ENCODE results near the gene ERMN.
"Not testable (repeated sequence)": the region's sequence is repeated elsewhere in the genome, so short reads cannot be mapped to it uniquely, and the experiment has no call there.

Gene ERMN, protein sequence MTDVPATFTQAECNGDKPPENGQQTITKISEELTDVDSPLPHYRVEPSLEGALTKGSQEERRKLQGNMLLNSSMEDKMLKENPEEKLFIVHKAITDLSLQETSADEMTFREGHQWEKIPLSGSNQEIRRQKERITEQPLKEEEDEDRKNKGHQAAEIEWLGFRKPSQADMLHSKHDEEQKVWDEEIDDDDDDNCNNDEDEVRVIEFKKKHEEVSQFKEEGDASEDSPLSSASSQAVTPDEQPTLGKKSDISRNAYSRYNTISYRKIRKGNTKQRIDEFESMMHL

DNA sequence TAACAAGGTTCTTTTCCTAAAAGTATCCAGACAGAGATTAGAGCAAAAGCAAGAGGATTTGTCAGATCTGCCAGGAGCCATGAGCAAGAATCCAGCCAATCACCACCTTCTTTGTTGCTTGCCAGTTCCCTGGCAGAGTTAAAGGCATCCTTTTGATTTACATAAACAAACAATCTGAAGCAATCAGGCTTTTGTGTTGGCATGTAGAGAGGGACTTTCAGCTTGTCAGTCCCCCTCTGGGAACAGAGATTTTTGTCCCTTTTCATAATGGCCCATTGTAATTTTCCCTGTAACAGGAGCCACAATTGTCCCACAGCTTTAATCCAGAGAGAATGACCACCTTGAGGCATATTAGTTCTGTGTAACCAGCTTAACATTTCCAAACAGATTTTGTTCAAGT lies at the start of gene ERMN:
ERMN (minus strand) TSS at position 39 of the 400 bp plus-strand sequence. CDS start 182 bp downstream, outside the sequence.
- DNase-seq = no peak

DNA sequence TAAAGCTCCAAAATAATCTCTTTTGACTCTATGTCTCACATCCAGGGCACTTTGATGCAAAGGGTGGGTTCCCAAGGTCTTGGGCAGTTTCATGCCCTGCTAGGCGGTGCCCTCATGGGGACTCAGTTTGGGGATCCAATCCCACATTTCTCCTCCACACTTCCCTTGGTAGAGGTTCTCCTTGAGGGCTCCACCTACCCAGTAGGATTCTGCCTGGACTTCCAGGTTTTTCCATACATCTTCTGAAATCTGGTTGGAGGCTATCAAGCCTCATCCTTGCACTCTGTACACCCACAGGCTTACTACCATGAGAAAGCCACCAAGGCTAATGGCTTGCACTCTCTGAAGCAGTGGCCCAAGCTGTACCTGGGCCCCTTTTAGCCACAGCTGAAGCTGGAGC lies 49.8 kb upstream of the ERMN start:
- DNase-seq = no peak

DNA sequence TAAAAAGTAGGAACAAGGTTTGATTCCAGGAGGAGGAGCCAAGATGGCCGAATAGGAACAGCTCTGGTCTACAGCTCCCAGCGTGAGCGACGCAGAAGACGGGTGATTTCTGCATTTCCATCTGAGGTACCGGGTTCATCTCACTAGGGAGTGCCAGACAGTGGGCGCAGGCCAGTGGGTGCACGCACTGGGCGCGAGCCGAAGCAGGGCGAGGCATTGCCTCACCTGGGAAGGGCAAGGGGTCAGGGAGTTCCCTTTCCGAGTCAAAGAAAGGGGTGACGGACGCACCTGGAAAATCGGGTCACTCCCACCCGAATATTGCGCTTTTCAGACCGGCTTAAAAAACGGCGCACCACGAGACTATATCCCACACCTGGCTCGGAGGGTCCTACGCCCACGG lies 42.9 kb upstream of the ERMN start:
- not testable (repeated sequence) for DNase-seq

DNA sequence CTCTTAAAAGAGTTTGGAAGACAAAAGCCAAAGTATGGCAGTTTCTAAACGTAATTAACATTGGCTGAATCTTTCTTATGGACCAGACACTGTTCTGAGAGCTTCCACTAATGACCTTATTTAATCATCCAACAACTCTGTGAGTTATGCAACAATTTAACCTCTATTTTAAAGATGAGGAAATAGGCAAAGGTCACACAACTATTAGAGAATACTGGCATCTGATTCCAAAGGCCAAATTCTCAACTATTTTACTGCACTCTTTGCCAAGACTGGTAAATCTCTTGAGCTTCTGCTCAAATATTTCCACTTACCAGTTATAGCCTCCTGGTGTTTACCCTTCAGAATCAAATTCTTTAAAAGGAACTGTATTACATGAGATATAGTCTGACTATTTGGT lies 42.1 kb upstream of the ERMN start:
- no peak for DNase-seq

DNA sequence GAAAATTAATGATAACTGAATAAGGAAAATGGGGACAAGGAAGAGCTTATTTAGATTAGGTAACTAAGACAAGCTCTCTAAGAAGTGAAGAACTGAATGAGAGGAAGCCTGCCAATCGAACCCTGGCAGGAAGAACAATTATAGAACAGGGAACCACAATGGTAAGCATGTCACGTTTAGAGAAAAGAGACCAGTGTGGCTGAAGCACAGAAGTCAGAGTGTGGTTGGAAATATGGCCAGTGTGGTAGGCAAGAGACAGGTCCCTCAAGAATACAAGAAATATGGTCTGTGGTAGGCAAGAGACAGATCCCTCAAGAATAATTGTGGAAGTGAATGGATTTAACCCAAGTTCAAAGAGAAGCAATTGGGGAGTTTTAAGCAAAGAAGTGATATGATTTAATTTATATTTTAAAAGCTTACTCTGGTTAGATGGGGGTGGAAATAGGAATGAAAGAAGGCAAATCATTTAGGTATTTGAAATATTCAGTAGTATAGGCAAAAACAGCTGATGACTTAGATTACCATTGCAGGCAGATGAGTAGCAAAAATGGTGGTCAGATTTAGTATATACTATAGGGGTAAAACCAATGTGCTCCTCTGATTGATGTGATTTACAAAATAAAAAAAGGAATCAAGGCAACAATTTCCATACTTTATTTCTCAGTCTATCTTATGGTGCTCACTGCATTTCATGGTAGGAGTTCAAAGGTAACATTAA lies 38.8 kb upstream of the ERMN start:
- DNase-seq = no peak

DNA sequence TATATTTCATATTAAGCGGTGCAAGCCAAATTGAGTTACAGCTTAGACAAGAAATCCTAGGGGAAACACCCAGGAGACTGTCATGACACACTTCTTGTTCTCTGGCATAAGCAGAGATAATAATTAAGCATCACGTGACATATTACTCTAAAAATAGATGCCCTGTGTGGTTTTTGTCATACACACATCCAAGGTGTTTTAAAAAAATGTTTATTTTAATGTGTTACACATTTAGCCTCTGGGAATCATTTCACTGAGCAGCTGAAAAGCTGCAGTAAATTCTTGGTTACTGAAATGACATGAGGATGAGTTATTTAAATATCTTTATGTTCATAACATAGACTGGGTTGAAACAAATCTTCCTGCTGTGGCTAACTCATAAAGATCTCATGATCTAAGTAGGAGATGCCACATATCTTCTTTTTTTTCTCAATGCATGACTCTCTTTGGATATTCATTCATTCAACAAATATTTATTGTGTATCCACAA lies 38.0 kb upstream of the ERMN start:
- no peak for DNase-seq

DNA sequence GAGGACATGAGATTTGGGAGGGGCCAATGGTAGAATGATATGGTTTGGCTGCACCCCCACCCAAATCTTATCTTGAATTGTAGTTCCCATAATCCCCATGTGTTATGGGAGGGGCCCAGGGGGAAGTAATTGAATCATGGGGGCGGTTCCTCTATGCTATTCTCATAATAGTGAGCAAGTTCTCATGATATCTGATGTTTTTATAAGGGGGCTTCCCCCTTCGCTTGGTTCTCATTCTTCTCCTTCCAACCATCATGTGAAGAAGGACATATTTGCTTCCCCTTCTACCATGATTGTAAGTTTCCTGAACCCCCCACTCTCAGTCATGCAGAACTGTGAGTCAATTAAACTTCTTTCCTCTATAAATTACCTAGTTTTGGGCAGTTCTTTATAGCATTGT lies 37.0 kb upstream of the ERMN start:
- DNase-seq = no peak

DNA sequence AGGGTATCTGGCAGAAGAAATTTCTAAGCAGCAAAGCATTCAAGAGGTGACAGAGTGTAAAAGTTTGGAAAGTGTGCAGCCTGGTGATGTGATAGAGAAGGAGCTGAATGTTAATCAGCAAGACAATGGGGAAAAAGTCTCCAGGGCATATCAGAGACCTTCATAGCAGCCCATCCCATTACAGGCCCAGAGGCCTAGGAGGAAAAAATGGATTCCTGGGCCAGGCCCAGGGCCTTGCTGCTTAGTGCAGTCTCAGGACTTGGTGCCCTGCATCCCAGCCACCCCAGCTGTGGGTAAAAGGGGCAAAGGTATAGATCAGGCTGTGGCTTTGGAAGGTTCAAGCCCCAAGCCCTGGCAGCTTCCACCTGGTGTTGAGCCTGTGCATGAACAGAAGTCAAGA lies 35.9 kb upstream of the ERMN start:
- no peak for DNase-seq

DNA sequence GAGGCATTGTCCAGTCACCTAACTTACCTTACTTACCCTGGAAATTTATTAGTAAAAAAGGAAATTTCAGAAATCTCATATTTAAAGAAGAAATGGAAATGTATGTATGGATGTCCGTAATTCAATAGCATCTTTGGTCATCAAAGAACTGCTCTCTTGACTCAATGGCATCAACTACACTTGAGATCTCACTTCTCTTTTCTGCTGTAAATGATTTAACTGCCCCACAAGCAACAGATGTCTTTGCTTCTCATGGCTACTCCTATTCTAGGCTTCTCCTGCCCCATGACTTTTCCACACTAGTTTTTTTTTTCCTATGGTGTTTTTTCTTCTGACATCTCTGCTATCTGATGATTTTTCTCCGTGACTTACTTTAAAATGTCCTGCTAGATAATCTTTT lies 34.0 kb upstream of the ERMN start:
- no peak for DNase-seq

DNA sequence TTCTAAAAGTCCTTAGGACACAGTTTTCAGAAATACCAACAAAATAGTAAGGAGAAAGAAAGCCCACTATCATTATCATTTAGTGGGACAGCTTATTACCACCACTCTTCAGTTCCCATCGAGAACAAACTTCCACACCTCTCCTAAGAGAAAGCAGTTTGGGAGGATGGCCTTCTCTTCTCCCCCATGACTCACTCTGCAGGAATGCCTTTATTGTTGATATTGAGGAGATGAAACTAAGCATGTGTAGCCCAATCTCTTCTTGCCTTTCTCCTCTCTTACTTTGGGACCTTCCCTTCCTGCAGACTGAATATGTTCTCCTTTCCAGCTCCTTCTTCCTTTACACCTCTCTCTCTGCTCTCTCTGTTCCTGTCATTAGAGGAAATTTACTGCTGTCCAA lies 30.0 kb upstream of the ERMN start:
- no peak for DNase-seq

DNA sequence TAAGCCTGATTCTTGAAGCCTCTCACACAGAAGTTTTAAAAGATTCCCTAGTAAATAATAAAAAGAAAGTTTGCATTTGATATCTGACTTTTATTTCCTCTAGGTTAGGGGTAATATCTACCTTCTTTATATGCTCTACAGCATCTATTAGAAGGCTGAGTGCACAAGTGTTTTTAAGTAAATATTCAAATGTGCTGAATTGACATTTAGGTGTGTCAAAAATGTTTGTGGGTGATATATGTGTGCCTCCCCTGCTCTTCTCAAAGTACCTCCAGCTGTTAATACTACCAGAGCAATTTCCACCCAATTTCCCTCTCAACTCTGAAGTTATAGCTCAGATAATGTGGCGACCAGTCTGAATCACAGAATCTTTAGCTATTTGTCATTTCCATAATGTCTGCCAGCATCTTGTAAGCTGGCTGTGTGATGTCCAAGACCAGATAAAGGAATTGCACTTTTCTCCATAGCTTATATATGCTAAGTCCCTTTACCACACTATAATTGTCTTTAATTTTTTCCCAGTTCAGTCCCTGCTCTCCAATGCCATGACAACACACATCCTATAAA lies 24.4 kb upstream of the ERMN start:
- no peak for DNase-seq

DNA sequence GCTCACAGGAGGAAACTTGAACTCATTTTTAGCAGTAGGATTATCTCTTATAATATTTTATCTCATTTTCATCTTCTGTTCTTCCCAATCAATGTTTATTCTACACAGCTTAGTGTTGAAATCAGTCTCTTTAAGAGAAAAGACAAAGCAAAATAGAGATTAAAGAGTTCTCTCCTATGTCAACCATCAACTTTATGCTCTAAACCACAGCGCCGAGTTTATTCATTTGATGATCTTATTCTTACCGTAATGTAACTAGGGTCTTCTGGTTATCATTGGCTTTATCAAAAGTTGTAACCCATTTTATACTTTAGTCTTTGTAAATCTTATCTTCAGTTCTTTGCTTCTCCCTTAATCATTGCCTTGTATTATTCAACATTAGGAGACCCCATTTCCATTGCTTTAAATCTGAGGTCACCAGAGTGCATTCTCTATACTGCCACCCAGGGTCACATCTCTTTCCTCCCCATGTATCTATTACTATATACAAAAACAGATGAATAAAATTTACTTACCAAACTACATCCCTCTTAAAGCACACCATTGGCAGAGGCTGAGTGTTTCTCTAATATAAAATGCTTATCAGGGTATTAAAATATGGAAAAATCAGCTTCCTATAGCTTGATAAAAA lies 22.8 kb upstream of the ERMN start:
- no peak for DNase-seq

DNA sequence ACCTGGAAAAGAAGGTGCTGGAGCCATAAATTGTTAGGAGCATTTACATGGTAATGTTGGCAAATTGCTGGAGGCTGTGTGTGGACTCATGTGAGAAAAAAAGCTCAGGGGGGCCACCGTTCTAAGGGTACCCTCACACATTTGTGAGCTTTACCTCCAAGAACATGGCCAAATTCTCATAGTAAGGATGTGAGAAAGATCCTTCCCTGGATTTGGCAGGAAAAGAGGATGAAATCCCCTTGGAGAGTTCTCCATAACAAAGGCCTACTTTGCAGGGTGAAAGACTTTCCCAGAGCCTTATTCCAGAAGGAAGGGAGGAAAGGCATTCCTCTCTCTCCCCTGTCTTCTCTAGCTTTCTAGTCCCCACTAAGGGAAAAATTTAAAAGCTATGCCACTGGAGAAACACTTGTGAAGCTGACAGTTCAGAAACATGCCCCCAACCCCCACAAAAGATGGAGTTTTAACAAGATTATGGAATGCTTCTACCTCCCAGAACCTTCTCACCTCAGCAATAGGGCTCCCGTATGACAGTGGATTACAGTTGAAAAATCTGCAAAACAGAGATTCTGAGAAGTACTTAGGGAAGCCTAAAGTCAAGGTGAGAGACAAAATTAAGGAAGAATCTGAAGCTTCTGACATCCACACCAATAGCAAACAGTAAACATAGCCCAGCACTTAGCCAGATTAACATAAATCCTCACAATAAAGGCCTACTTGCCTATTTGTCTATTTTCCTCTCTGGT lies 20.2 kb upstream of the ERMN start:
- no peak for DNase-seq

DNA sequence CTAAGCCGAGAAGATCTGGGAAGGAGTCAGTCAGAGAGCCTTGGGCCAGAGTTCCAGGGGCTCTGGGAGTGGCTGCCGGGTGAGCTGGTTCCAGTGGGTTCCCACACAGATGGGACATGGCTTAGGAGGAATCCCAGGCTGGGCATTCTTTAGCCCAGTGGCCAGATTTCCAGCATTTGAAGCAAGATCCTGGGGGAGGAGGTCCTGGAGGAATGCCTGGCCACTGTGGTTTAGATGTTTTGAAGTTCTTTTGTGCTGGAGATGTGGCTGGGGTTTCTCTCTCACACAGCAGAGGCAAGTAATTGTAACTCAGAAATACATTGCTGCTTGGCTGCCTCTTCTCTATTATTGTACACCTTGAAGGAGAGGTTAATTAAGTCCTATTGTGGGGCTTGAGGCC lies 15.8 kb upstream of the ERMN start:
- not testable (repeated sequence) for DNase-seq

DNA sequence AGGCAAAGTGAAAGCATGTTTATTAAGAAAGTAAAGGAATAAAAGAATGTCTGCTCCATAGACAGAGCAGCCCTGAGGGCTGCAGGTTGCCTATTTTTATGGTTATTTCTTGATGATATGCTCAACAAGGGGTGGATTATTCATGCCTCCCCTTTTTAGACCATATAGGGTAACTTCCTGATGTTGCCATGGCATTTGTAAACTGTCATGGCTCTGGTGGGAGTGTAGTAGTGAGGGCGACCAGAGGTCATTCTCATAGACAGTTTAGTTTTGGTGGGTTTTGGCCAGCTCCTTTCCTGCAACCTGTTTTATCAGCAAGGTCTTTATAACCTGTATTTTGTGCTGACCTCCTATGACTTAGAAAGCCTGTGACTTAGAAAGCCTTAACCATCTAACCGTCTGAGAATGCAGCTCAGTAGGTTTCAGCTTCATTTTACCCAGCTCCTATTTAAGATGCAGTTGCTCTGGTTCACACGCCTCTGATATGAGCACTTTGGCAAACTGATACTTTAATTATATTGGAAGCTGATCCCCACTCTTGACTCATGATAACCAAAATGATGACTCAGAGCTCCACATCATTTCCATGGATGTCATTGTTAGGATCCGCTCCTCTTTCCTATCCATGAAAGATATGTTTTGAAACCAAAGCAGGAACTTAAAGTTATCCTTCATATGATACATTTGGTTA lies 14.5 kb upstream of the ERMN start:
- DNase-seq = no peak

DNA sequence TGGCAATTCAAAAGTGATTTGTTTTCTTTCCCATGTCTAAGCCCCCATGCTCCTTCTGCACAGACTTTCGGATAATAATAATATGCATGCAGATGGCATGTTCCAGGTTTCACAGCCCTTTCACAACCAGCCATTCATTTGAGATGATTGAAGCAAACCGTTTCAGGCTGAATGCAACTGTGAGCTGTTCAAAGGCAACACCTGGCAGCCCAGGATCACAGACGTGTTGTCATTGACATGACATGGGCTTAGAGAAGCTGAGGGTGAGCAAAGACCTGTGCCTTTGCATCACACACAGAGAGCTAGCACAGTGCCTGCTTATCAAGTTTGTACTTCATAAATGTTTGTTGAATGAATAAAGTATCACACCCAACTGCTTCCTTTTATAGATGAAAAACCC lies 12.4 kb upstream of the ERMN start:
- no peak for DNase-seq

DNA sequence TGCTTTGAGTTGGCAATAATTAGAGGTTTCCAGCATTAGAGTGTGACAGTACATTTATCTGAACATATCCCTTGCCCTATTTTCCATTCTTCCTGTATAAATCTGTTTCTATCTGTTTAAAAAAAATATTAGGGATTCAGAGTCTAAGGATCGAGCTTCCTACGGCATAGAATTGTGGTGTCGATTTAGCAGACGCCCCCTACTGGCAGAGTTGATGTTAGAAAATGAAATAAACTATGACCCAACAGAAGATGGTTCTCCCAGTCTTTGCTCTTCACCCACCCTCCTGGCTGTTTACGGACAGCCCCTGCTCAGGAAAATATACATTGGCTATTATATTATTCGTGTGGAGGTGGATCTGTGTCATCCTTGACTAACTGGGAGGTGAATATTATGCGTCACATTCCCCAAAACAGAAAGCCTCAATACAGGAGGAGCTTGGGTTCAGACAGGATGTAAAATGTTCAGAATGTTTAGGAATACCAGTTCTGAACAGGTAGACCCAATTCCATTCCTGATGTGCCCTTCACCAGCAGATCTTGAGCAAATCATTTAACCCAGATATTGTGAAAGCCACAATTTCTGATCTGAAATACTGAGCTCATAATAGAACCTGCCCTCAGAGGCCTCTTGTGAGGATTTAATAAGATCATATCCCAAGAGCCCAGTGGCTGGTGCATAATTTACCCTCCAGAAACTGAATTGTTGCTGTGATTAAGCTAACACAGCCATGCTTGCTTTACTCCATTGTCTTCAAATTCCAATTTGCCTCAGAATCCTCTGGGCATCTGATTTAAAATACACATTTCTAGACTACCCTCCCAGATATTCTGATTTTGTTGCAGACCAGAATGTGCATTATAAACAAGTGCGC lies 10.8 kb upstream of the ERMN start:
- DNase-seq = peak; percentile 66

DNA sequence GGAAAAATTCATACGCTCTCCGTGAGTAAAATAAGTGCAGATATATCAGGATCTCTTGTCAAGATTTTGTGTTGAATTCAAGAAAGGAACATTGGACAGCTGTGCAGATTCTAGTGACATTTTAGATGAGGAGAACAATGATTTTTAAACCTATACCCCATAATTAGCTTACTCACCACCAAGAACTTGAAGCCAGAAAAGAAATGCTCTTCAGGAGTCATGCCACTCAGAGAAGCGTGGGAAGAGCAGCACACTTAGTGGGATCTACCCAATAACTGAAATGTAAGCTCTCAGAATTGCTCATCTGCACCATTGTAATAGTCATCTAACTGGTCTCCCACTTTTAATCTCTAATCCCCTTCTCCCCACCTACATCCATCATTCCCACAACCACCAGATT lies 9.2 kb upstream of the ERMN start:
- no peak for DNase-seq

DNA sequence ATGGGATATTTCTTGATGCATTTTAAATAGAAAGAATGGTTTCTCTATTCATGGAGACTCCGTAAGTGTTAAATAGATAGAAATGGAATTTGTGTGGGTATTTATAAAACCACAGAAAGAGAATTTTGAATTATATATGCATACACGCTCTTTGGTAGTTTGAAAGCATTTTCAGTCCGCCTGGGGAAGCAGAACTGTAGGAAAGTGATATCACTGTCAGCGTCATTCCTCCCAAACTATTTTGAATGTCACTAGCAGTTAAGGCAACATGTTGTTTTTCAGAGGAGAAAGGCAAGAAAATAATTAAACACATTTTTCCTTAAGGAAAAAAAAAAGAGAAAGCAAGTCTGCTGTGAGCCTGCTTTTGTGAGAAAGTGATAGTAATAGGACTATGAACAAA lies 8.7 kb upstream of the ERMN start:
- no peak for DNase-seq

DNA sequence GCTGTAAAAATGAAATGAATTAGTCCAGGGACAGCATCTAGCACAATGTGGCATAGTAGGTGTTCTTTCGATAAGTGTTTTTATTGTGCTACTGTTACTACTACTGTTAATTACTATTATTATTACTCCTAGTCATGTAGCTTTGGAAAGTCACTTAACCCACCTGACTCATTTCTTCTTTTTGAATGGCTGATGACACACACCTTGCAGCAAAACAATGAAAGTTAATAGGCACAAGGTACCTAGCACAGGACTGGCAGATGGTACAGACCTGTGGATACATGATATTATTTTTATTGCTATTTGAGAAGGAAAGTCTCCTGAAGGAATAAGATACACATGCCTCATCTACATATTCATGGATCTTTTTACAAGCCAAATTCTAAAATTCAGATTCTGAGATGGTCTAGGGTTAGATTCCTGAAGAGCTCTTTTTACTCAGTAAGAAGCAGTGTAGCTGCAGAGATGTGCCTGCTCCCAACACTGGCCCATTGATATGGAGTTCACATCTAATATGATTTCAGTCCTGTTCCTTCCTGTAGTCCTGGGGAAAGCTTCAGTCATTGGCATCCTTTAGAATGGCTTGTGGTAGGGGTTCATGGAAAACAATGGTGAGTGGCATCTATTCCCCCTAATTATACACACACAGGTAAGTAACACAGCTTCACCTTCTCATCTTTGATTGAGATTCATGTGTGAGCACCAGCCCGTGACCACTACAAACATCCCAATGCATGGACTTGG lies 7.9 kb upstream of the ERMN start:
- no peak for DNase-seq

DNA sequence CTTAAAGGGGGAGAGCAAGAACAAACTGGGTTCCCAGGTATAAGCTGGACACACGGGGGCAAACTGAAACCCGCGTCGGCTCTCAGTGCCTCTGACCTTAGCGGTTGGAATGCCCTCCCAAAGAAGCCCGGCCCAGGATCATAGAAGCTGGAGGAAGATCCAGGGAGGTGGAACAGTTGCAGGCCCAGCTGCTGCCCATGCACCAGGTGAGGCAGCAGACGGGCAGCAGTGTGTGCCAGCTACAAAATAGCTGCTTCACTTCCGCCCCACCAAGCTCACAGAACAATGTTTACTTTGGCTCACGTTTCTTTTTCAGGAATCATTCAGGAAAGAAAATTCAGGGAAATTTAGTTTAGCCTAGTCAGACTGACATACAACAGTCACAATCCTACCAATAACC lies 3.9 kb upstream of the ERMN start:
- DNase-seq = no peak

Data from stimulated activated CD8-positive, alpha-beta memory T cell treated with anti-CD3 and anti-CD28 coated beads, Interleukin-4, amount 100 ng/mL, for 48 hours (primary cell).